Activated CD4-positive, alpha-beta memory T cell treated with anti-CD3 and anti-CD28 coated beads for 36 hours (primary cell): ENCODE data around the gene ORC3. TPM values are rescaled to one million over a fixed set of nuclear protein-coding genes. Genes with fewer than 3 reads are reported as not detected.
"Not testable (repeated sequence)": the region's sequence is repeated elsewhere in the genome, so short reads cannot be mapped to it uniquely, and the experiment has no call there.

Experiments
- CTCF ChIA-PET: fragments of 350-600 bp; sonication (Branson Sonifier 250); formaldehyde crosslinking; loops from one replicate; lab custom pipeline; 2021; ENCODE audit warnings: antibody characterized with exemption, inconsistent platforms; lab: Charles Lee
- POLR2A ChIA-PET: fragments of 350-600 bp; sonication (Branson Sonifier 250); formaldehyde crosslinking; loops from one replicate; lab custom pipeline; 2021; ENCODE audit warnings: antibody characterized with exemption; lab: Charles Lee
- DNase-seq: peaks from one replicate; pipeline ENCODE4 v3.0.0-alpha.2; 2020
- H3K27ac Mint-ChIP-seq: one replicate; pipeline ENCODE4 v1.8.0; 2021; ENCODE audit warnings: mixed read lengths
- H3K27me3 Mint-ChIP-seq: one replicate; pipeline ENCODE4 v1.8.0; 2021; ENCODE audit warnings: mixed read lengths
- H3K36me3 Mint-ChIP-seq: one replicate; pipeline ENCODE4 v1.8.0; 2021; ENCODE audit warnings: mixed read lengths
- H3K4me1 Mint-ChIP-seq: one replicate; pipeline ENCODE4 v1.8.0; 2021; ENCODE audit warnings: low read depth, mixed read lengths
- H3K4me3 Mint-ChIP-seq: one replicate; pipeline ENCODE4 v1.8.0; 2021; ENCODE audit warnings: mild to moderate bottlenecking, mixed read lengths
- H3K9me3 Mint-ChIP-seq: one replicate; pipeline ENCODE4 v1.8.0; 2021; ENCODE audit warnings: mixed read lengths
- intact Hi-C: fragments of 100-400 bp; cut with micrococcal nuclease; formaldehyde crosslinking; loops from one replicate; pipeline ENCODE4 v1.15.1; 2023
- total RNA-seq, 2 experiments: library from RNA; stranded (reverse); gene quantifications; one replicate each; pipeline ENCODE4 v1.2.3, GENCODE V29; 2021

The ORC3 gene
- total RNA-seq, 2 experiments from 2014 or later = 35.0 to 38.7 TPM

DNA sequence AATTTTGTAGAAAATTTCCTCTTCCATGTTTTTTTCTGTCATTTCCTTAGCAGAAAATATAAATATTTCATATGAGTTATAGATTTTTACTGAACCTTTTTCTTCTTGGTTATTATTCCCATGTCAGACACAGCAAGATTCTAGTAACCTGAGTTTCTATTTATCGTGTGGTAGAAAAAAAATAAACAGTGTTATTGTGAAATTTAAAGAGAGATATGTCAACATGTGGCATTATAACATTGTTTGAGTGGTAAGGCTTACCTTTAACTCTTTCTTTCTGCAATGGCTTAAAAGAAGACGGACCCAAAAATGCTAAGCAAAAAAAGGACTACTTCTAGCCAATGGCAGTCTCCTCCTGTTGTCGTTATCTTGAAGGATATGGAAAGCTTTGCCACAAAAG is 18.9 kb downstream of the ORC3 start:
- ChIA-PET POLR2A (no interaction called here), CTCF (no interaction called here)
- Mint-ChIP-seq H3K27ac (no peak overlapping the region), H3K27me3 (no peaks in the 10 kb centered on the region), H3K36me3 (peaks cover 32% of the 10 kb centered on the region), H3K4me1 (no peaks in the 10 kb centered on the region), H3K9me3 (no peaks in the 10 kb centered on the region), H3K4me3 (no peak overlapping the region)
- no peak for DNase-seq
- intact Hi-C loops = no loop called here

DNA sequence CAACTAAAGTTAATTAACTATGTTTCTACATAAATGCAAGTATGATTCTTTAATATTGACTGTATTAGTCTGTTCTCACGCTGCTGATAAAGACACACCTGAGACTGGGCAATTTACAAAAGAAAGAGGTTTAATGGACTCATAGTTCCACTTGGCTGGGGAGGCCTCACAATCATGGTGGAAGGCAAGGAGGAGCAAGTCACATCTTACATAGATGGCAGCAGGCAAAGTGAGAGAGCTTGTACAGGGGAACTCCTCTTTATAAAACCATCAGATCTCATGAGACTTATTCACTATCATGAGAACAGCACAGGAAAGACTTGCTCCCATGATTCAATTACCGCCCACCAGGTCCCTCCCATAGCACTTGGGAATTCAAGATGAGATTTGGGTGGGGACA is 23.1 kb downstream of the ORC3 start:
- H3K27me3 Mint-ChIP-seq, POLR2A ChIA-PET: not testable (repeated sequence)

DNA sequence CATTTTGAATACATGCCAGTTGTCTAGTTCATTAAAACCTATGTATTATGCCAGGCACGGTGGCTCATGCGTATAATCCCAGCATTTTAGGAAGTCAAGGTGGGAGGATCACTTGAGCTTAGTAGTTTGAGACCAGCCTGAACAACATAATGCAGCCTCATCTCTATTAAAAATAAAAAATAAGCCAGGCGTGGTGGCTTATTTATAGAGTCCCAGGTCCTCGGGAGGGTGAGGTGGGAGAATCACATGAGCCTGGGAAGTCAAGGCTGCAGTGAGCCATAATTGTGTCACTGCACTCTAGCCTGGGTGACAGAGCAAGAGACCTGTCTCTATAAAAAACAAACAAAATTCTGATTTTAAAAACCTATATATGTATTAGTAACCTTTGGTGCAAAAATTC is 27.5 kb downstream of the ORC3 start:
- no peaks in the 10 kb centered on the region for H3K9me3 Mint-ChIP-seq
- no peak for DNase-seq
- no peak overlapping the region for H3K27ac Mint-ChIP-seq
- no peaks in the 10 kb centered on the region for H3K27me3 Mint-ChIP-seq
- CTCF ChIA-PET = no interaction called here
- H3K36me3 Mint-ChIP-seq = peaks cover 37% of the 10 kb centered on the region
- H3K4me3 Mint-ChIP-seq = no peak overlapping the region
- intact Hi-C loops = no loop called here
- H3K4me1 Mint-ChIP-seq = no peaks in the 10 kb centered on the region
- POLR2A ChIA-PET = no interaction called here

More for the DNA sequence above, 23.1 kb downstream of the ORC3 start:
- H3K4me1 Mint-ChIP-seq, CTCF ChIA-PET, H3K4me3 Mint-ChIP-seq, H3K9me3 Mint-ChIP-seq, intact Hi-C loops, H3K27ac Mint-ChIP-seq, DNase-seq: not testable (repeated sequence)
- H3K36me3 Mint-ChIP-seq = peaks cover 38% of the 10 kb centered on the region

DNA sequence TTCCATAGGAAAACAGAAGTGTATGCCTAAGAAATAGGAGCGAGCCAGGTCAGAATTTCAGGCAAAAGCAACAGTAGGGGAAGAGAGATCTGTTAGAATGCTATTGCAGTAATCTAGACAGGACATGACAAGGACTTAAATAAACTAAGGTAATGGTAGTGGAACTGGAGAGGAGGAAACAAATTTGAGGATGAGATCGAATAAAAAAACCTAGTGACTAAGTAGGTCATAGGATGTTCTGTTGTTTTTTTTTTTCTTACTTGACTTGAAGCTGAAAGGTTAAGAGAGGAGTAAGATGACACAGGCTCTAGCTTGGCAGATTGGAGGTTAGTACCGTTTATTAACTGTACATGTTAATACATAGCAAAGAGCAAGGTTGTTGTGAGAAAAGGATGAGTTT is 28.6 kb downstream of the ORC3 start:
- CTCF ChIA-PET = interaction anchor here (0.5 kb wide), 1 partner anchor 552 kb away, joined by 3 read pairs; no protein-coding TSS in a partner anchor
- H3K27me3 Mint-ChIP-seq = no peaks in the 10 kb centered on the region
- H3K27ac Mint-ChIP-seq = no peak overlapping the region
- intact Hi-C loops = no loop called here
- peaks cover 36% of the 10 kb centered on the region for H3K36me3 Mint-ChIP-seq
- H3K4me1 Mint-ChIP-seq = no peaks in the 10 kb centered on the region
- DNase-seq = no peak
- POLR2A ChIA-PET = no interaction called here
- H3K9me3 Mint-ChIP-seq = no peaks in the 10 kb centered on the region
- no peak overlapping the region for H3K4me3 Mint-ChIP-seq

DNA sequence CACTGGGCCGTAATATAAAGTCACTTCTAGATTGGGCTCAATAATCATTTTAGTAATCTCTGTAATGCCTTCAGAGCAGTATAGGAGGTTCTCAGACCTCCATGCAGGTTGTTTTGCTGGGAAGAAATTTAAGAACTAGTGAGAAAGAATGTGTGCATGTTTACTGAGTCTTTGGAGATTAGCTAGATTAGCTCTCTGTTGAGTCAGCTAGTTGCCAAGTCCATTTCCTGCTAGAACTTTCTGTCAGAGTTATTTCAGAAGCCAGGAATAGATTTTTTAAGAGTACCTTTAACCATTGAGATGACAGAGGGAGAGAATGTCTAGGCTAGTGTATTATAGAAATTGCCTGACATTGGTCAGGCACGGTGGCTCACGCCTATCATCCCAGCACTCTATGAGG is 33.3 kb downstream of the ORC3 start:
- Mint-ChIP-seq H3K4me1 (no peaks in the 10 kb centered on the region), H3K27me3 (no peaks in the 10 kb centered on the region), H3K9me3 (no peaks in the 10 kb centered on the region), H3K36me3 (peaks cover 42% of the 10 kb centered on the region), H3K4me3 (no peak overlapping the region), H3K27ac (no peak overlapping the region)
- intact Hi-C loops = no loop called here
- DNase-seq = no peak
- CTCF ChIA-PET = no interaction called here
- POLR2A ChIA-PET = no interaction called here

- no peak overlapping the region for H3K4me3 Mint-ChIP-seq
- no peaks in the 10 kb centered on the region for H3K4me1 Mint-ChIP-seq
- ChIA-PET CTCF (interaction anchor here (1.8 kb wide), 1 partner anchor 8 kb away, joined by 5 read pairs; no protein-coding TSS in a partner anchor), POLR2A (no interaction called here)
- no peaks in the 10 kb centered on the region for H3K9me3 Mint-ChIP-seq
- no peaks in the 10 kb centered on the region for H3K27me3 Mint-ChIP-seq
- intact Hi-C loops = no loop called here
- peaks cover 36% of the 10 kb centered on the region for H3K36me3 Mint-ChIP-seq
- H3K27ac Mint-ChIP-seq = no peak overlapping the region
- DNase-seq = no peak
These were observed 38.5 kb downstream of the ORC3 start for GRCh38 chr6:87628424-87628823.

DNA sequence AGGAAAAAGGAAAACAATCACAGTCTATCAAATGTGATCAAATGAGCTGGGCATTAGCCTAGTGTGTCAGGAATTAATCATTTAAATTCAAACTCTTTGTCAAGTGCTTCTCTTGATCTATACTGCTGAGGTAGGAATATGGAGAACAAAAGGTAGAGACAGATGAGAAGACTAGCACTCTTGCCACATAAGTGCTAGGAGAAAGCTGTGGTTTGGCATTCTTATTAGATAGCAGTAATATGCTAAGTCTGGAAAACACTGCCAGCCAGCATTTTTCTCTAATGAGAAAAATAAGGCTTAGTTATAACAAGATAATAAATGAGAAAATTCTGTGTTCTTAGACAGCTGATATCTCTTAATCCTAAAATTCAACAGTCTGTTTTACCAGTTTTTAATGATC is 38.9 kb downstream of the ORC3 start:
- POLR2A ChIA-PET = no interaction called here
- H3K27me3 Mint-ChIP-seq = no peaks in the 10 kb centered on the region
- no peak overlapping the region for H3K4me3 Mint-ChIP-seq
- CTCF ChIA-PET = interaction anchor here (1.8 kb wide), 1 partner anchor 8 kb away, joined by 5 read pairs; no protein-coding TSS in a partner anchor
- peaks cover 34% of the 10 kb centered on the region for H3K36me3 Mint-ChIP-seq
- no peak overlapping the region for H3K27ac Mint-ChIP-seq
- intact Hi-C loops = no loop called here
- DNase-seq = no peak
- H3K9me3 Mint-ChIP-seq = no peaks in the 10 kb centered on the region
- H3K4me1 Mint-ChIP-seq = no peaks in the 10 kb centered on the region

- H3K9me3 Mint-ChIP-seq = no peaks in the 10 kb centered on the region
- H3K4me1 Mint-ChIP-seq = no peaks in the 10 kb centered on the region
- ChIA-PET POLR2A (no interaction called here), CTCF (no interaction called here)
- no peak for DNase-seq
- no peak overlapping the region for H3K27ac Mint-ChIP-seq
- no peaks in the 10 kb centered on the region for H3K27me3 Mint-ChIP-seq
- peaks cover 24% of the 10 kb centered on the region for H3K36me3 Mint-ChIP-seq
- intact Hi-C loops = no loop called here
- no peak overlapping the region for H3K4me3 Mint-ChIP-seq
These were observed 40.8 kb downstream of the ORC3 start for GRCh38 chr6:87630746-87631145.

DNA sequence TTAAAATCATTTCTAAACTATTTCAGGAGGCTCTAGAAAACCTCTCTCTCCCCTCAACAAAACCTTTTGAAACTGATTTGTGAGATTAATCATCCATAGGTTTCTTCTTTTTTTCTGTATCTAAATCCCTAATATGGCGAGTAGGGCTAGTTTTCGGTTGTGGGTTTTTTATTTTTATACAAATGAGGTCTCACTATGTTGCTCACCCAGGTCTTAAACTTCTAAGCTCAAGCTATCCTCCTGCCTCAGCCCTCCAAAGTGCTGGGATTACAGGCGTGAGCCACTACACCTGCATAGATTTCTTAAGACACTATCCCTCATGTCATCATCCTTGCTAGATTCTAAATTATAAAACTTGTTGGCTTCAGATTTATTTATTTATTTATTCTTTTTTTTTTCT is 43.9 kb downstream of the ORC3 start:
- ChIA-PET CTCF (no interaction called here), POLR2A (no interaction called here)
- intact Hi-C loops = no loop called here
- Mint-ChIP-seq H3K9me3 (no peaks in the 10 kb centered on the region), H3K27ac (no peak overlapping the region), H3K4me3 (no peak overlapping the region), H3K27me3 (no peaks in the 10 kb centered on the region), H3K4me1 (no peaks in the 10 kb centered on the region), H3K36me3 (peaks cover 28% of the 10 kb centered on the region)
- no peak for DNase-seq

GRCh38 chr6:87636315-87636714 is 46.4 kb downstream of the ORC3 start:
- Mint-ChIP-seq H3K4me1 (peaks cover 5% of the 10 kb centered on the region), H3K36me3 (peaks cover 30% of the 10 kb centered on the region), H3K27ac (no peak overlapping the region), H3K9me3 (no peaks in the 10 kb centered on the region), H3K27me3 (no peaks in the 10 kb centered on the region), H3K4me3 (no peak overlapping the region)
- intact Hi-C loops = no loop called here
- ChIA-PET CTCF (interaction anchor here (1.7 kb wide), 1 partner anchor 8 kb away, joined by 5 read pairs; no protein-coding TSS in a partner anchor), POLR2A (no interaction called here)
- DNase-seq = no peak

DNA sequence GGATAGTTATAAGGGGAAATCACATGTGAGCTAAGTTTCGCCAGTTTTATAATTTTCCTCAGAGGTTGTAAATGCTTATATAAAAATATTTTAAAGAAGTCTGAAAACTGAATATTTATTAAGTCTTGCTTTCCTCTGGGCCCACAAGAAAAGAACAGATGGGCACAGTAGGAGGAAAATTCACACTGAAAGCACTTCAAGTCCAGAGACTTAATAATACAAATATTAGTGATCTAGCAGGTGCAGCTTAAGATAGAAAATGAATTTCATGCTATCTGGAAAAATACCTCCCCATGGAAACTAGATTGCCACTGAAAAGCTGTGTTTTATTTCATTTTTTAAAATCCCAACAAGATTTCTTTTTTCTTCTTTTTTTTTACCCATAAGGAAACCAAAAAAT is 47.2 kb downstream of the ORC3 start:
- no peaks in the 10 kb centered on the region for H3K9me3 Mint-ChIP-seq
- no peak overlapping the region for H3K4me3 Mint-ChIP-seq
- intact Hi-C loops = no loop called here
- H3K27me3 Mint-ChIP-seq = no peaks in the 10 kb centered on the region
- H3K27ac Mint-ChIP-seq = no peak overlapping the region
- POLR2A ChIA-PET = no interaction called here
- no peak for DNase-seq
- H3K4me1 Mint-ChIP-seq = peaks cover 7% of the 10 kb centered on the region
- H3K36me3 Mint-ChIP-seq = peaks cover 28% of the 10 kb centered on the region
- CTCF ChIA-PET = interaction anchor here (1.7 kb wide), 1 partner anchor 9 kb away, joined by 5 read pairs; no protein-coding TSS in a partner anchor

- intact Hi-C loops = no loop called here
- H3K4me3 Mint-ChIP-seq = no peak overlapping the region
- no peaks in the 10 kb centered on the region for H3K27me3 Mint-ChIP-seq
- peaks cover 24% of the 10 kb centered on the region for H3K36me3 Mint-ChIP-seq
- DNase-seq = no peak
- peaks cover 7% of the 10 kb centered on the region for H3K4me1 Mint-ChIP-seq
- no peak overlapping the region for H3K27ac Mint-ChIP-seq
- CTCF ChIA-PET = no interaction called here
- H3K9me3 Mint-ChIP-seq = no peaks in the 10 kb centered on the region
- POLR2A ChIA-PET = interaction anchor here (0.6 kb wide), 1 partner anchor 125 kb away, joined by 4 read pairs; no protein-coding TSS in a partner anchor
These were observed 49.4 kb downstream of the ORC3 start for GRCh38 chr6:87639373-87639772.

DNA sequence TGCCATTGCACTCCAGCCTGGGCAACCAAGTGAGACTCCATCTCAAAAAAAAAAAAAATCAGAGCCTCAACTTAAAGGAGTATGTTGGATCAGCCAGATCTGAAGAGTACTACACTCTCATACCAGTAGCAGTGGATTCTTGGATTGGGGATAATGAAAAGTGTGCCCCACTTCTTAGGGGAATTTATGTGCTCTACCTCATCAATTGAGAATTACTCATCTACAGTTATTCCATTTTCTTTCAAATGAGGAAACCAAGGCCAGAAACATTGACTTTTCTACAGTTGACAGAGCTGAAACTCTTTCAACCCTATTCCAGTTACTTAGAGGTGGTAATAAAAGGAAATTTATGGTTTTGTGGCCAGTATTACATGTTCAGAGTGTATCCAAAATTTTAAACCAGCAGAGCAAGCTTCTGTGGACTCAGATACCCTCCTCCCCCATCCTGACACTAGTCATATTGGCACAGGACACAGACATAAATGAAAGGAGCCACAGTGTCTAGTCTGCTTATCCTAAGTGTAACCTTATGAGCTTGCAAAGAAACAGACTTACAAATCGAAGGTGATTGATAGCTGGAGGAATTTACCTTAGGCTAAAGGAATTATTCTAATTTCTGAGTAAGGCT is 51.2 kb downstream of the ORC3 start:
- Mint-ChIP-seq H3K4me1 (peaks cover 18% of the 10 kb centered on the region), H3K4me3 (no peak overlapping the region), H3K27ac (no peak overlapping the region), H3K27me3 (no peaks in the 10 kb centered on the region), H3K9me3 (no peaks in the 10 kb centered on the region), H3K36me3 (peaks cover 17% of the 10 kb centered on the region)
- POLR2A ChIA-PET = interaction anchor here (1.1 kb wide), 1 partner anchor 56 kb away, joined by 4 read pairs; no protein-coding TSS in a partner anchor
- DNase-seq = no peak
- intact Hi-C loops = no loop called here
- CTCF ChIA-PET = no interaction called here
